Colon (tissue), 2 donors: ENCODE measurements around the gene TSPY8.
"Not testable (repeated sequence)": the region's sequence is repeated elsewhere in the genome, so short reads cannot be mapped to it uniquely, and the experiment has no call there.

Source experiments
- FAIRE-seq: peaks from 2 replicates; lab custom pipeline; 2012; peaks lifted over from hg19 to GRCh38; lab: Jason Lieb, UNC
- donor health status: control.
- donor health status: control.

Gene TSPY8

GRCh38 chrY:9357497-9357896 lies at the start of gene TSPY8:
TSS of gene TSPY8 (plus strand) at chrY:9357797. CDS start at chrY:9357843, 46 bp downstream.
- FAIRE-seq: not testable (repeated sequence)

GRCh38 chrY:9320996-9321395 lies 36.6 kb upstream of the TSPY8 start:
- no peak for FAIRE-seq

GRCh38 chrY:9337164-9337563 lies 20.4 kb upstream of the TSPY8 start, which contains the start of gene TSPY4:
TSS of gene TSPY4 (plus strand) at chrY:9337464. CDS start at chrY:9337510, 46 bp downstream.
- not testable (repeated sequence) for FAIRE-seq

- FAIRE-seq: not testable (repeated sequence)
These were observed 38.9 kb downstream of the TSPY8 start for GRCh38 chrY:9396527-9396926.

- not testable (repeated sequence) for FAIRE-seq
These were observed 40.5 kb downstream of the TSPY8 start, which contains the start of gene TSPY3 for GRCh38 chrY:9398121-9398520. TSS of gene TSPY3 (plus strand) at chrY:9398421. CDS start at chrY:9398467, 46 bp downstream.
